HUDEP-2 (cell line): ENCODE measurements around the gene NPAT.
"Not testable (repeated sequence)": the region's sequence is repeated elsewhere in the genome, so short reads cannot be mapped to it uniquely, and the experiment has no call there.

Experiments used
- DNase-seq, 76 experiments: peaks; one replicate each; lab custom pipeline; 2025; ENCODE audit not compliant: unreplicated experiment in 76 of 76; lab: John Stamatoyannopoulos, UW

NPAT gene

GRCh38 chr11:108162878-108163277 lies 59.6 kb downstream of the NPAT start:
- not testable (repeated sequence) for DNase-seq

- no peak for DNase-seq
Observed at GRCh38 chr11:108160970-108161566, 61.4 kb downstream of the NPAT start.

- DNase-seq: no peak
Observed at GRCh38 chr11:108154591-108154990, 67.8 kb downstream of the NPAT start.

- DNase-seq: no peak
Observed at GRCh38 chr11:108148556-108148955, 73.9 kb downstream of the NPAT start.

- DNase-seq: no peak
Observed at GRCh38 chr11:108147150-108147549, 75.3 kb downstream of the NPAT start.

- DNase-seq: no peak
Observed at GRCh38 chr11:108144615-108145014, 77.8 kb downstream of the NPAT start.

- DNase-seq: no peak
Observed at GRCh38 chr11:108142304-108142703, 80.1 kb downstream of the NPAT start.

GRCh38 chr11:108137212-108137611 lies 85.2 kb downstream of the NPAT start:
- no peak for DNase-seq

- DNase-seq: peak in 6 of 76 experiments; percentile 5 to 33 (median 12)
Observed at GRCh38 chr11:108135845-108136544, 86.4 kb downstream of the NPAT start.

GRCh38 chr11:108132993-108133538 lies 89.4 kb downstream of the NPAT start:
- not testable (repeated sequence) for DNase-seq

GRCh38 chr11:108131993-108132392 lies 90.4 kb downstream of the NPAT start:
- no peak for DNase-seq

- no peak for DNase-seq
Observed at GRCh38 chr11:108128772-108129171, 93.7 kb downstream of the NPAT start.

- peak in 12 of 76 experiments; percentile 1 to 42 (median 20) for DNase-seq
Observed at GRCh38 chr11:108125096-108125495, 97.3 kb downstream of the NPAT start.

- no peak for DNase-seq
Observed at GRCh38 chr11:108122166-108122628, 100.2 kb downstream of the NPAT start.

GRCh38 chr11:108121274-108122155 lies 100.9 kb downstream of the NPAT start, which contains the start of gene ACAT1:
ACAT1 (plus strand) TSS chr11:108121567; CDS start chr11:108121607, 40 bp downstream.
- peak; percentile 62 to 98 (median 94) for DNase-seq

- DNase-seq: peak in 23 of 76 experiments; percentile 24 to 57 (median 42)
Observed at GRCh38 chr11:108120936-108121273, 101.5 kb downstream of the NPAT start.

GRCh38 chr11:108117746-108118371 lies 104.6 kb downstream of the NPAT start:
- DNase-seq: peak in 21 of 76 experiments; percentile 5 to 61 (median 24)

- peak in 74 of 76 experiments; percentile 4 to 92 (median 73) for DNase-seq
Observed at GRCh38 chr11:108115500-108116140, 106.8 kb downstream of the NPAT start.

GRCh38 chr11:108112057-108112456 lies 110.4 kb downstream of the NPAT start:
- no peak for DNase-seq

- no peak for DNase-seq
Observed at GRCh38 chr11:108111126-108111525, 111.3 kb downstream of the NPAT start.
